Chondrocyte (in vitro differentiated cells): ENCODE data around the gene ZNF598. TPM values are rescaled to one million over a fixed set of nuclear protein-coding genes. Genes with fewer than 3 reads are reported as not detected.

Experiments
- DNase-seq: peaks from one replicate; pipeline ENCODE4 v3.0.0; 2021; ENCODE audit warnings: mixed read lengths, low spot score
- H3K27ac Mint-ChIP-seq: one replicate; pipeline ENCODE4 v1.8.0; 2021; ENCODE audit warnings: mild to moderate bottlenecking, moderate library complexity, mixed read lengths; ENCODE audit not compliant: unreplicated experiment
- H3K27me3 Mint-ChIP-seq: 2 replicates; pipeline ENCODE4 v1.8.0; 2021; ENCODE audit warnings: low read depth, mixed read lengths
- H3K36me3 Mint-ChIP-seq: 2 replicates; pipeline ENCODE4 v1.8.0; 2021; ENCODE audit warnings: low read depth, mixed read lengths
- H3K4me1 Mint-ChIP-seq: 2 replicates; pipeline ENCODE4 v1.8.0; 2021; ENCODE audit warnings: low read depth, mild to moderate bottlenecking, mixed read lengths
- H3K4me3 Mint-ChIP-seq: one replicate; pipeline ENCODE4 v1.8.0; 2021; ENCODE audit warnings: mild to moderate bottlenecking, moderate library complexity, mixed read lengths; ENCODE audit not compliant: unreplicated experiment
- H3K9me3 Mint-ChIP-seq: 2 replicates; pipeline ENCODE4 v1.8.0; 2021; ENCODE audit warnings: low read depth, mixed read lengths
- CTCF ChIP-seq: fragments of 200-600 bp; sonication (generic); IDR thresholded peaks from 2 replicates; pipeline ENCODE4 v1.5.0; 2021; ENCODE audit warnings: antibody characterized with exemption, mild to moderate bottlenecking, moderate library complexity
- total RNA-seq: library from RNA; stranded (reverse); gene quantifications from 3 replicates; pipeline ENCODE4 v1.2.1, GENCODE V29; 2021

Gene ZNF598
- total RNA-seq, 1 donor from 2014 or later = 41.7 TPM

- H3K27ac Mint-ChIP-seq = peak within 1 kb of the TSS; percentile 70
- peak; percentile 75 for TF ChIP-seq CTCF
Measured at GRCh38 chr16:1983544-1984346, 25.9 kb downstream of the ZNF598 start, which contains the start of gene GFER. GFER (plus strand) TSS chr16:1984193; CDS start chr16:1984219, 26 bp downstream.

GRCh38 chr16:1982991-1983543, 26.6 kb downstream of the ZNF598 start:
- TF ChIP-seq CTCF = no peak
- peaks cover 12% of the 10 kb centered on the region for H3K4me1 Mint-ChIP-seq
- H3K4me3 Mint-ChIP-seq = peak overlapping the region; percentile 70
- no peaks in the 10 kb centered on the region for H3K9me3 Mint-ChIP-seq
- H3K27ac Mint-ChIP-seq = peak overlapping the region; percentile 70
- DNase-seq = no peak
- peaks cover 5% of the 10 kb centered on the region for H3K36me3 Mint-ChIP-seq
- H3K27me3 Mint-ChIP-seq = no peaks in the 10 kb centered on the region

More at GRCh38 chr16:1983544-1984346, 25.9 kb downstream of the ZNF598 start, which contains the start of gene GFER:
- H3K27me3 Mint-ChIP-seq = peaks cover 3% of the 10 kb centered on the region
- H3K9me3 Mint-ChIP-seq = no peaks in the 10 kb centered on the region
- H3K4me3 Mint-ChIP-seq = peak within 1 kb of the TSS; percentile 80
- peaks cover 3% of the 10 kb centered on the region for H3K36me3 Mint-ChIP-seq
- no peak for DNase-seq
- H3K4me1 Mint-ChIP-seq = peaks cover 12% of the 10 kb centered on the region

GRCh38 chr16:1982013-1982433, 27.6 kb downstream of the ZNF598 start:
- Mint-ChIP-seq H3K4me3 (no peak overlapping the region), H3K27ac (no peak overlapping the region), H3K9me3 (no peaks in the 10 kb centered on the region), H3K4me1 (peaks cover 12% of the 10 kb centered on the region), H3K36me3 (peaks cover 8% of the 10 kb centered on the region), H3K27me3 (no peaks in the 10 kb centered on the region)
- no peak for TF ChIP-seq CTCF
- DNase-seq = no peak

- Mint-ChIP-seq H3K27me3 (no peaks in the 10 kb centered on the region), H3K4me1 (peaks cover 12% of the 10 kb centered on the region), H3K4me3 (no peak within 1 kb of the TSS), H3K9me3 (no peaks in the 10 kb centered on the region), H3K36me3 (peaks cover 6% of the 10 kb centered on the region), H3K27ac (no peak within 1 kb of the TSS)
- no peak for TF ChIP-seq CTCF
- DNase-seq = no peak
Measured at GRCh38 chr16:1981398-1981836, 28.2 kb downstream of the ZNF598 start, which contains the start of gene NOXO1. NOXO1 (minus strand) TSS chr16:1981469; CDS start chr16:1981179, 290 bp downstream.

- Mint-ChIP-seq H3K36me3 (peaks cover 12% of the 10 kb centered on the region), H3K9me3 (no peaks in the 10 kb centered on the region), H3K4me1 (peaks cover 12% of the 10 kb centered on the region), H3K4me3 (no peak overlapping the region), H3K27ac (no peak overlapping the region), H3K27me3 (no peaks in the 10 kb centered on the region)
- DNase-seq = no peak
- TF ChIP-seq CTCF = no peak
Measured at GRCh38 chr16:1980770-1981087, 28.9 kb downstream of the ZNF598 start.
